WERI-Rb-1 (cell line): ENCODE measurements around the gene VAV2.
"Not testable (repeated sequence)": the region's sequence is repeated elsewhere in the genome, so short reads cannot be mapped to it uniquely, and the experiment has no call there.

ENCODE experiments used
- DNase-seq: peaks from one replicate; pipeline ENCODE4 v3.0.0-alpha.2; 2020
- H3K27ac ChIP-seq: fragments of 250-450 bp; sonication (Bioruptor Pico); 2 replicates; pipeline ENCODE4 v1.5.1; 2020; ENCODE audit warnings: mild to moderate bottlenecking, moderate library complexity
- H3K27me3 ChIP-seq: fragments of 250-450 bp; sonication (Bioruptor Pico); 2 replicates; pipeline ENCODE4 v1.5.1; 2021; ENCODE audit warnings: mild to moderate bottlenecking, low read depth, moderate library complexity; ENCODE audit not compliant: insufficient read depth, severe bottlenecking
- H3K36me3 ChIP-seq: fragments of 250-450 bp; sonication (Bioruptor Pico); 2 replicates; pipeline ENCODE4 v1.5.1; 2020; ENCODE audit warnings: mild to moderate bottlenecking, moderate library complexity
- H3K4me3 ChIP-seq: 2 replicates; pipeline ENCODE4 v1.5.1; 2011; ENCODE audit warnings: low read depth, mild to moderate bottlenecking, control low read depth, low read length
- H3K9me3 ChIP-seq: fragments of 250-450 bp; sonication (Bioruptor Pico); 2 replicates; pipeline ENCODE4 v1.5.1; 2021; ENCODE audit warnings: mild to moderate bottlenecking, moderate library complexity; ENCODE audit not compliant: severe bottlenecking
- TF ChIP-seq, protein P1 (sequence below): IDR thresholded peaks from 2 replicates; pipeline ENCODE4 v1.5.1; 2011; ENCODE audit warnings: low read depth, mild to moderate bottlenecking, control low read depth, inconsistent platforms, low read length

Gene VAV2

DNA sequence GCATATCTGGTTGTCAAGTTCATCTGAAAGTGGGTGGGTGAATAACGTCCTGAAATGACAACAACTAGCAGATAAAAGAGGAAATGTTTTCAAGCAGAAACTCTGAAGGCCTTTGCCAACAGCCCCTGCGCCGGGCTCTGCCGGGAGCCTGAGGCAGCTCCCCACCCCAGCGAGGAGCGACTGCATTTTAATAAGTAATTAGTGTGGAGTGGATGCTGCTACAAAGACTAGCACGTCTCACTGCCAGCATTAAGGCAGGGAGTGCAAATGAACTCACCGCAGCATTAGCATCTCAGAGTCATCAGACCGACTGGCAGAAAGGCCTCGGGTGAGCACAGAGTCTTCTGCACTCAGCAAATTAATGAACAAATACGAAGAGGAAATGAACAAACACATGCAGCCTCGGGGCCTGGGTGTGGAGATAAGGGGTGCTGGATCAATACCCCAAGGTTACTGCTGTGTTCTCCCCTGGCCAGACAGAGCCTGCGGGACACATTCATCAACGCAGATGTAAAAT, 63.8 kb downstream of the VAV2 start:
- Histone ChIP-seq H3K27me3 (no peaks in the 10 kb centered on the region), H3K36me3 (peaks cover 15% of the 10 kb centered on the region), H3K4me3 (no peak overlapping the region), H3K27ac (no peak overlapping the region), H3K9me3 (no peaks in the 10 kb centered on the region)
- DNase-seq, result no peak
- TF ChIP-seq, protein P1, sequence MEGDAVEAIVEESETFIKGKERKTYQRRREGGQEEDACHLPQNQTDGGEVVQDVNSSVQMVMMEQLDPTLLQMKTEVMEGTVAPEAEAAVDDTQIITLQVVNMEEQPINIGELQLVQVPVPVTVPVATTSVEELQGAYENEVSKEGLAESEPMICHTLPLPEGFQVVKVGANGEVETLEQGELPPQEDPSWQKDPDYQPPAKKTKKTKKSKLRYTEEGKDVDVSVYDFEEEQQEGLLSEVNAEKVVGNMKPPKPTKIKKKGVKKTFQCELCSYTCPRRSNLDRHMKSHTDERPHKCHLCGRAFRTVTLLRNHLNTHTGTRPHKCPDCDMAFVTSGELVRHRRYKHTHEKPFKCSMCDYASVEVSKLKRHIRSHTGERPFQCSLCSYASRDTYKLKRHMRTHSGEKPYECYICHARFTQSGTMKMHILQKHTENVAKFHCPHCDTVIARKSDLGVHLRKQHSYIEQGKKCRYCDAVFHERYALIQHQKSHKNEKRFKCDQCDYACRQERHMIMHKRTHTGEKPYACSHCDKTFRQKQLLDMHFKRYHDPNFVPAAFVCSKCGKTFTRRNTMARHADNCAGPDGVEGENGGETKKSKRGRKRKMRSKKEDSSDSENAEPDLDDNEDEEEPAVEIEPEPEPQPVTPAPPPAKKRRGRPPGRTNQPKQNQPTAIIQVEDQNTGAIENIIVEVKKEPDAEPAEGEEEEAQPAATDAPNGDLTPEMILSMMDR, result no peak

DNA sequence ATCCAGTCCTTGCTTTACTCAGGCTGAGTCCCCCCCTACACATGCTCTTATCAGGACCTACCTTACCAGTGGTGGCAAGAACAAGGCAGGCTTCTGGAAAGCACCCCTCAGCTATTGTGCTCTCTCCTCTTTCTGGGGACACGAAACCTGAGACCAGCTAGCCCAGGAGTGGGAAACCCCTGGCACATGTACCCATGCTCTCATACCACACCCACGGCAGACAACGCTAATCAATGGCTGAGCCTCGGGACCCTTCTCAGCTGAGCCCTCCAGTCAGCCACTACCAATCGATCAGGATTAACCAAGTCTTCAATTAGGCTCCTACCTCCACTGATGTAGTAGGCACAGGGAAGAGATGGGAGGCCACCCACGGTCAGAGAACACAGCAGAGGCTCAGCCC, 65.1 kb downstream of the VAV2 start:
- Histone ChIP-seq H3K27ac (no peak overlapping the region), H3K27me3 (no peaks in the 10 kb centered on the region), H3K9me3 (no peaks in the 10 kb centered on the region), H3K36me3 (peaks cover 15% of the 10 kb centered on the region), H3K4me3 (no peak overlapping the region)
- no peak for DNase-seq
- TF ChIP-seq, protein P1, result no peak

DNA sequence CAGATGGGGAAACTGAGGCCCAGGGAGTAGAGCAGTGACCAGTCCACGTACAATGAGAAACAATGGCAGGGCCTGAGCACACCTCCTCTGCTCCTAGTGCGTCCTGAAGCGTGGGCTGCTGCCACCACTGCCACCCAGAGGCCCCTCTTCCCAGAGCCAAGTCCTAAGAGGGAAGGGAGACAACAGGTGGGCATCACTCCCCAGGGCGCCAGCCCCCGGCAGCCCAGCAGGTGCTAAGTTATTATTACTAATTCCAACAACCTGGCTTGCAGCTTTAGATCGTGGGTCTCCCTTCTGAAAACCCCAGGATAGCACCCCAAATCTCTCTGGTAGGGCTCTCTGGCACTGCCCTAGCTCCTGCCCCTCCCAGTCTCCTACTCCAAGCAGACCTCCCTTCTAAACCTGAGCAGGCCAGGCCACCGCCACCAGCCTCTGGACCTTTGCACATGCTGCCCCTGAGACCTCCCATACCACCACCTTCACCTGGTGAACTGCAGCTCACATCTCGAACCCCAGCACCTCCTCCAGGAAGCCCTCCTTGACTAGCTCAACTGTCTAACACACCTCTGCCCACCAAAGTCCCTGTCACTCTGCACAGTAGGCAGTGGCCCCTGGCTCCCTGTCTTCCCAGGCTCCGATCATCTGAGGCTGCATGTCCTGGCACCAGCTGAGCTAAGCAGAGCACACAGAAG, 65.8 kb downstream of the VAV2 start:
- TF ChIP-seq, protein P1, result no peak
- no peaks in the 10 kb centered on the region for H3K9me3 ChIP-seq
- H3K27ac ChIP-seq, result no peak overlapping the region
- DNase-seq, result no peak
- peaks cover 15% of the 10 kb centered on the region for H3K36me3 ChIP-seq
- H3K4me3 ChIP-seq, result no peak overlapping the region
- H3K27me3 ChIP-seq, result no peaks in the 10 kb centered on the region

- H3K27me3 ChIP-seq, result no peaks in the 10 kb centered on the region
- peaks cover 15% of the 10 kb centered on the region for H3K36me3 ChIP-seq
- TF ChIP-seq, protein P1, result peak; percentile 29; the same call in 1 of the 2 replicates
- H3K4me3 ChIP-seq, result no peak overlapping the region
- no peak overlapping the region for H3K27ac ChIP-seq
- H3K9me3 ChIP-seq, result no peaks in the 10 kb centered on the region
- DNase-seq, result no peak
Measured at GRCh38 chr9:133924453-133924852, 67.7 kb downstream of the VAV2 start.

DNA sequence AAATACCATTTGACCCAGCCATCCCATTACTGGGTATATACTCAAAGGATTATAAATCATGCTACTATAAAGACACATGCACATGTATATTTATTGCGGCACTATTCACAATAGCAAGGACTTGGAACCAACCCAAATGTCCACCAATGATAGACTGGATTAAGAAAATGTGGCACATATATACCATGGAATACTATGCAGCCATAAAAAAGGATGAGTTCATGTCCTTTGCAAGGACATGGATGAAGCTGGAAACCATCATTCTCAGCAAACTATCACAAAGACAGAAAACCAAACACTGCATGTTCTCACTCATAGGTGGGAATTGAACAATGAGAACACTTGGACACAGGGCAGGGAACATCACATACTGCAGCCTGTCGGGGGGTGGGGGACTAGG, 68.5 kb downstream of the VAV2 start:
- not testable (repeated sequence) for H3K4me3 ChIP-seq, H3K27me3 ChIP-seq, H3K27ac ChIP-seq, DNase-seq, H3K9me3 ChIP-seq
- peaks cover 15% of the 10 kb centered on the region for H3K36me3 ChIP-seq

DNA sequence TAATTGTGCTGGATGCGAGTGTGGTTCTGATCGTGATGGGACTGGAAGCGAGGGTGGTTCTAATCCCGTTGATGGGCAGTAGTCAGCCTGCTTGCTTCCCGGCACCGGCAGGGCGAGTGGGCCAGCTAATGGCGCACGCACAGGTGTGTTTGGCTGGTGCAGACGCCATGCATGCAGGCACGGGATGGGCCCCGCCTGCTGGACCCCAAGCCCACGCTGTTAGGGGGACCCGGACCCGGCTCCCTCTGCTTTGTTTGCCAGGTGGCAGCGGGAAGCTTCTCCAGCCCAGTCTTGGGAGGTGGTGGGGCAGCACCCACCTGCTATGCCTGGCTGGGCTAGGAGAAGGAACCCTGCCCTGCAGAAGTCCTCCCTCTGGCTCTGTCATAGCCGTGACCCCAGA, 70.3 kb downstream of the VAV2 start:
- peaks cover 3% of the 10 kb centered on the region; the same call in 1 of the 2 replicates for H3K36me3 ChIP-seq
- no peaks in the 10 kb centered on the region for H3K27me3 ChIP-seq
- H3K27ac ChIP-seq, result no peak overlapping the region
- DNase-seq, result no peak
- TF ChIP-seq, protein P1, result no peak
- H3K4me3 ChIP-seq, result no peak overlapping the region
- no peaks in the 10 kb centered on the region for H3K9me3 ChIP-seq
